ENCODE measurements around the gene STON2.
"Not testable (repeated sequence)": the region's sequence is repeated elsewhere in the genome, so short reads cannot be mapped to it uniquely, and the experiment has no call there.

STON2 gene

GRCh38 chr14:81382517-81383225 lies 17.5 kb downstream of the STON2 start:
- DNase-seq (ENCODE audit: low spot score) = no peak

- not testable (repeated sequence) for DNase-seq (ENCODE audit: low spot score)
These were observed 20.1 kb downstream of the STON2 start for GRCh38 chr14:81380009-81380408.

- no peak for DNase-seq (ENCODE audit: low spot score)
These were observed 28.3 kb downstream of the STON2 start for GRCh38 chr14:81371802-81372201.

- DNase-seq (ENCODE audit: low spot score) = no peak
These were observed 32.6 kb downstream of the STON2 start for GRCh38 chr14:81367563-81367962.

GRCh38 chr14:81366884-81367283 lies 33.2 kb downstream of the STON2 start:
- no peak for DNase-seq (ENCODE audit: low spot score)

GRCh38 chr14:81366214-81366613 lies 33.9 kb downstream of the STON2 start:
- DNase-seq (ENCODE audit: low spot score) = no peak

- no peak for DNase-seq (ENCODE audit: low spot score)
These were observed 36.3 kb downstream of the STON2 start for GRCh38 chr14:81363746-81364378.

- no peak for DNase-seq (ENCODE audit: low spot score)
These were observed 46.3 kb downstream of the STON2 start for GRCh38 chr14:81353691-81354323.

GRCh38 chr14:81352413-81352812 lies 47.7 kb downstream of the STON2 start:
- no peak for DNase-seq (ENCODE audit: low spot score)

GRCh38 chr14:81351205-81351604 lies 48.9 kb downstream of the STON2 start:
- DNase-seq (ENCODE audit: low spot score) = no peak

GRCh38 chr14:81350344-81351130 lies 49.6 kb downstream of the STON2 start:
- no peak for DNase-seq (ENCODE audit: low spot score)

GRCh38 chr14:81348061-81348460 lies 52.1 kb downstream of the STON2 start:
- no peak for DNase-seq (ENCODE audit: low spot score)

GRCh38 chr14:81345781-81346180 lies 54.3 kb downstream of the STON2 start:
- DNase-seq (ENCODE audit: low spot score) = no peak

- DNase-seq (ENCODE audit: low spot score) = no peak
These were observed 55.5 kb downstream of the STON2 start for GRCh38 chr14:81344481-81345160.

- no peak for DNase-seq (ENCODE audit: low spot score)
These were observed 56.4 kb downstream of the STON2 start for GRCh38 chr14:81343701-81344100.

- DNase-seq (ENCODE audit: low spot score) = no peak
These were observed 57.1 kb downstream of the STON2 start for GRCh38 chr14:81342850-81343580.

GRCh38 chr14:81341781-81342180 lies 58.3 kb downstream of the STON2 start:
- no peak for DNase-seq (ENCODE audit: low spot score)

- DNase-seq (ENCODE audit: low spot score) = no peak
These were observed 58.8 kb downstream of the STON2 start for GRCh38 chr14:81341370-81341769.

GRCh38 chr14:81340201-81340600 lies 59.9 kb downstream of the STON2 start:
- DNase-seq (ENCODE audit: low spot score) = no peak

GRCh38 chr14:81337073-81337472 lies 63.1 kb downstream of the STON2 start:
- no peak for DNase-seq (ENCODE audit: low spot score)

GRCh38 chr14:81336009-81336408 lies 64.1 kb downstream of the STON2 start:
- no peak for DNase-seq (ENCODE audit: low spot score)

Measured in CD4-positive, alpha-beta T cell treated with Interleukin-2 at 100 ng/mL for 4 hours (primary cell).